IMR-90 (cell line): ENCODE results near the gene GPRC5C. TPM values are rescaled to one million over a fixed set of nuclear protein-coding genes. Genes with fewer than 3 reads are reported as not detected.

Source experiments
- ATAC-seq: fragments of 200-7000 bp; cut with Tn5 transposase; 2 replicates; pipeline ENCODE4 v1.9.1; 2020; ENCODE audit warnings: low read depth, mild to moderate bottlenecking, moderate library complexity
- BruUV-seq: library from RNA; stranded (reverse); fragments of 400-500 nt; replicated peaks from 2 replicates; lab custom pipeline; 2021; lab: Mats Ljungman, UMichigan
- CTCF ChIA-PET: fragments of 300-600 bp; formaldehyde crosslinking; extraction: SDS; loops from one replicate; lab custom pipeline; 2021; ENCODE audit warnings: antibody characterized with exemption; lab: Yijun Ruan, JAX
- POLR2A ChIA-PET: fragments of 300-600 bp; sonication (Branson Sonifier 250); formaldehyde crosslinking; loops from one replicate; lab custom pipeline; 2022; ENCODE audit warnings: antibody characterized with exemption; ENCODE audit not compliant: unreplicated experiment; lab: Charles Lee
- DNase-seq: peaks from one replicate; pipeline ENCODE4 v3.0.0; 2013
- H2AFZ ChIP-seq: replicated peaks from 2 replicates; pipeline ENCODE3; 2013; ENCODE audit warnings: low read length, mild to moderate bottlenecking; ENCODE audit not compliant: poor library complexity
- H2AK5ac ChIP-seq: 2 replicates; pipeline ENCODE4 v1.6.1; 2013; ENCODE audit warnings: low read depth, low read length, inconsistent platforms
- H2AK9ac ChIP-seq: replicated peaks from 2 replicates; pipeline ENCODE3; 2013; ENCODE audit warnings: mild to moderate bottlenecking, low read depth, low read length, moderate library complexity; ENCODE audit not compliant: poor library complexity
- H2BK120ac ChIP-seq: 2 replicates; pipeline ENCODE4 v1.6.1; 2013; ENCODE audit warnings: low read depth, low read length, inconsistent platforms
- H2BK15ac ChIP-seq: 3 replicates; pipeline ENCODE4 v1.6.1; 2013; ENCODE audit warnings: low read depth, low read length, inconsistent platforms
- H2BK20ac ChIP-seq: 2 replicates; pipeline ENCODE4 v1.6.1; 2013; ENCODE audit warnings: low read depth, mild to moderate bottlenecking, inconsistent platforms, low read length, moderate library complexity
- H2BK5ac ChIP-seq: 2 replicates; pipeline ENCODE4 v1.6.1; 2013; ENCODE audit warnings: mild to moderate bottlenecking, low read depth, low read length, inconsistent platforms; ENCODE audit not compliant: poor library complexity, severe bottlenecking
- H3K14ac ChIP-seq: replicated peaks from 2 replicates; pipeline ENCODE4 v1.6.1; 2013; ENCODE audit warnings: low read depth, low read length, inconsistent platforms
- H3K18ac ChIP-seq: 2 replicates; pipeline ENCODE4 v1.6.1; 2013; ENCODE audit warnings: low read depth, low read length, control low read depth
- H3K23ac ChIP-seq: 2 replicates; pipeline ENCODE4 v1.6.1; 2013; ENCODE audit warnings: low read depth, low read length, inconsistent platforms
- H3K27ac ChIP-seq: 2 replicates; pipeline ENCODE4 v1.5.1; 2013; ENCODE audit warnings: mild to moderate bottlenecking, control low read depth, low read length; ENCODE audit not compliant: insufficient read depth
- H3K27me3 ChIP-seq: 2 replicates; pipeline ENCODE4 v1.6.1; 2013; ENCODE audit warnings: low read length; ENCODE audit not compliant: control insufficient read depth, insufficient read depth
- H3K36me3 ChIP-seq: 2 replicates; pipeline ENCODE4 v1.6.1; 2013; ENCODE audit warnings: low read length, mixed read lengths; ENCODE audit not compliant: control insufficient read depth, insufficient read depth
- H3K4ac ChIP-seq: 2 replicates; pipeline ENCODE4 v1.6.1; 2013; ENCODE audit warnings: low read depth, low read length, inconsistent platforms
- H3K4me1 ChIP-seq: 2 replicates; pipeline ENCODE4 v1.6.1; 2013; ENCODE audit warnings: low read length, mixed read lengths; ENCODE audit not compliant: control insufficient read depth, insufficient read depth
- H3K4me2 ChIP-seq: 2 replicates; pipeline ENCODE4 v1.6.1; 2013; ENCODE audit warnings: low read depth, mild to moderate bottlenecking, control low read depth, low read length, moderate library complexity
- H3K4me3 ChIP-seq: 2 replicates; pipeline ENCODE4 v1.5.1; 2013; ENCODE audit warnings: low read depth, mild to moderate bottlenecking, control low read depth, low read length, moderate library complexity; ENCODE audit not compliant: insufficient read depth
- H3K56ac ChIP-seq: 2 replicates; pipeline ENCODE4 v1.6.1; 2013; ENCODE audit warnings: low read length, inconsistent platforms; ENCODE audit not compliant: insufficient read depth; ENCODE audit errors: extremely low read depth
- H3K79me1 ChIP-seq, 2 experiments: 2 replicates each; pipeline ENCODE4 v1.6.1; 2013; ENCODE audit warnings: low read length in 2 of 2, inconsistent platforms in 1 of 2, low read depth in 1 of 2
- H3K9ac ChIP-seq: 2 replicates; pipeline ENCODE4 v1.6.1; 2013; ENCODE audit warnings: low read depth, low read length, control low read depth
- H3K9me1 ChIP-seq: 2 replicates; pipeline ENCODE4 v1.6.1; 2013; ENCODE audit warnings: low read length, inconsistent platforms; ENCODE audit not compliant: insufficient read depth
- H3K9me3 ChIP-seq: 2 replicates; pipeline ENCODE4 v1.6.1; 2013; ENCODE audit warnings: low read length; ENCODE audit not compliant: control insufficient read depth, insufficient read depth
- H4K20me1 ChIP-seq: 2 replicates; pipeline ENCODE4 v1.6.1; 2013; ENCODE audit warnings: low read length, inconsistent platforms; ENCODE audit not compliant: insufficient read depth
- H4K5ac ChIP-seq: 2 replicates; pipeline ENCODE4 v1.6.1; 2013; ENCODE audit warnings: mild to moderate bottlenecking, low read depth, low read length, control low read depth
- H4K8ac ChIP-seq, 2 experiments: 2 replicates each; pipeline ENCODE4 v1.6.1; 2013; ENCODE audit warnings: low read depth in 2 of 2, low read length in 2 of 2, control low read depth in 1 of 2, inconsistent platforms in 1 of 2
- H4K91ac ChIP-seq: 2 replicates; pipeline ENCODE4 v1.6.1; 2013; ENCODE audit warnings: low read depth, low read length, inconsistent platforms; ENCODE audit not compliant: insufficient read depth
- CHD1 ChIP-seq: IDR thresholded peaks from 2 replicates; pipeline ENCODE4 v1.6.1; 2012; ENCODE audit warnings: low read depth, low read length, improper control_type of control experiment
- MAFK ChIP-seq: IDR thresholded peaks from 2 replicates; pipeline ENCODE4 v1.6.1; 2012; ENCODE audit warnings: low read depth, low read length, improper control_type of control experiment
- MAZ ChIP-seq: IDR thresholded peaks from 2 replicates; pipeline ENCODE4 v1.6.1; 2012; ENCODE audit warnings: low read depth, mild to moderate bottlenecking, low read length, improper control_type of control experiment, moderate library complexity, borderline replicate concordance
- MXI1 ChIP-seq: IDR thresholded peaks from 2 replicates; pipeline ENCODE4 v1.6.1; 2012; ENCODE audit warnings: low read depth, mild to moderate bottlenecking, low read length, moderate library complexity, borderline replicate concordance
- SMC3 ChIP-seq: fragments of 150-350 bp; IDR thresholded peaks from 2 replicates; pipeline ENCODE4 v1.6.1; 2016; ENCODE audit warnings: low read depth, mild to moderate bottlenecking, antibody characterized with exemption, low read length, moderate library complexity
- WGBS, 2 experiments: methylation state at CpG; one replicate each; pipeline versions ENCODE4 v1.1.5 to v1.1.7; 2013; ENCODE audit warnings: missing lambda C conversion rate in 2 of 2; ENCODE audit not compliant: insufficient read length in 1 of 2; ENCODE audit errors: extremely low coverage in 2 of 2; 5-methylcytosine and 5-hydroxymethylcytosine counted together
- dilution Hi-C: fragments of 300-500 bp; cut with HindIII; formaldehyde crosslinking; loops from one replicate; pipeline ENCODE4 v1.14.3; 2018; ENCODE audit warnings: low sequenced_read_pairs; ENCODE audit not compliant: unreplicated experiment
- in situ Hi-C: fragments of 300-500 bp; cut with MboI; formaldehyde crosslinking; loops from 3 replicates; pipeline ENCODE4 v1.14.3; 2019; ENCODE audit warnings: low sequenced_read_pairs, inconsistent platforms, mixed read lengths
- intact Hi-C: fragments of 100-400 bp; cut with micrococcal nuclease; formaldehyde crosslinking; loops from 2 replicates; pipeline ENCODE4 v1.10.0; 2022
- polyA plus RNA-seq, 3 experiments: library from polyadenylated mRNA; depleted of rRNA; stranded (reverse); fragments of >200 nt; gene quantifications; 2 replicates each; pipeline ENCODE4 v1.2.3, GENCODE V29; 2012; ENCODE audit warnings: low replicate concordance in 1 of 3
- total RNA-seq: library from RNA; depleted of rRNA; stranded (reverse); fragments of >200 nt; gene quantifications from 2 replicates; pipeline ENCODE4 v1.2.3, GENCODE V29; 2012

GPRC5C gene
- total and polyA plus RNA-seq, 2 of the 4 experiments (the other 2 are of a cell fraction): not detected

GRCh38 chr17:74457820-74458166, 25.9 kb downstream of the GPRC5C start:
- H3K56ac ChIP-seq: no peak overlapping the region
- no peaks in the 10 kb centered on the region for H3K9me3 ChIP-seq
- no peak overlapping the region for H2BK5ac ChIP-seq
- no peak overlapping the region for H3K4me3 ChIP-seq
- H2BK120ac ChIP-seq: no peak overlapping the region
- H2AK9ac ChIP-seq: no peak overlapping the region
- BruUV-seq: no TSS peak
- no peaks in the 10 kb centered on the region for H3K36me3 ChIP-seq
- no peaks in the 10 kb centered on the region for H3K79me1 ChIP-seq
- TF ChIP-seq MAZ (no peak), MXI1 (no peak), CHD1 (no peak), MAFK (no peak), SMC3 (no peak)
- no peaks in the 10 kb centered on the region for H3K9me1 ChIP-seq
- H3K4ac ChIP-seq: no peak overlapping the region
- intact Hi-C loops: loop anchor here (1.0 kb wide), 2 partner anchors 78 to 247 kb away; no protein-coding TSS in a partner anchor
- H3K9ac ChIP-seq: no peak overlapping the region
- H3K27me3 ChIP-seq: no peaks in the 10 kb centered on the region; the same call in 1 of the 2 replicates
- dilution Hi-C loops: no loop called here
- no peak overlapping the region for H3K4me2 ChIP-seq
- CTCF ChIA-PET: interaction anchor here (0.8 to 1.7 kb wide), 4 partner anchors 19 to 258 kb away, joined by 3 to 7 read pairs (median 4); no protein-coding TSS in a partner anchor
- H4K91ac ChIP-seq: no peak overlapping the region
- no peak overlapping the region for H3K18ac ChIP-seq
- H3K27ac ChIP-seq: no peak overlapping the region
- no peaks in the 10 kb centered on the region for H4K20me1 ChIP-seq
- H4K5ac ChIP-seq: no peak overlapping the region
- H2AK5ac ChIP-seq: no peak overlapping the region
- H2AFZ ChIP-seq: no peak overlapping the region
- ATAC-seq: no peak
- in situ Hi-C loops: no loop called here
- no peak overlapping the region for H4K8ac ChIP-seq
- H3K23ac ChIP-seq: no peak overlapping the region
- no peak overlapping the region for H2BK15ac ChIP-seq
- no CpG with 5 or more reads among the region's 6 CpGs for WGBS, 2 experiments
- no peak overlapping the region for H3K14ac ChIP-seq
- no peak overlapping the region for H2BK20ac ChIP-seq
- DNase-seq: no peak
- POLR2A ChIA-PET: no interaction called here
- no peaks in the 10 kb centered on the region for H3K4me1 ChIP-seq
